ENCODE measurements around the gene MARS2. TPM values are rescaled to one million over a fixed set of nuclear protein-coding genes. Genes with fewer than 3 reads are reported as not detected.
"Not testable (repeated sequence)": the region's sequence is repeated elsewhere in the genome, so short reads cannot be mapped to it uniquely, and the experiment has no call there.

The MARS2 gene
- total RNA-seq, 2 experiments from 2014 or later: 15.3 to 16.7 TPM

DNA sequence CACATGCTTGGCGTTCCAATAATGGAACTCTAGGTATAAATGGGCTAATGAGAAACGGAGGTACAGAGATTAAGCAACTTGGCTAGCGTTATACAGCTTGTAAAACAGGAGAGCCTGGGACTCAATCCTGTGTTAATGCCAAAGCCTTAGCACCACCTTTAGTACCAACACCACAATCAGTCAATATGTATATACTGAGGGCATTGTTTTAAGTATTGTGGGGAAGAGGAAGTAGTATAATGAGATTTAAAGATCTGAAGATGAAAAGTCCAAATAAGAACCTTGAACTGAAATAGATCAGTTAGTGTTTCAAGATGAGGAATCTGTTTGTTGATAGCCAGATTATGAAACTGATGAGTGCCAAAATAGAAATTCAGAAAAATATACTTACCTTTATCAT lies 8.1 kb downstream of the MARS2 start:
- DNase-seq (no peak), ATAC-seq (no peak)
- Mint-ChIP-seq H3K36me3 (ENCODE audit: low read depth) (peaks cover 51% of the 10 kb centered on the region), H3K27me3 (no peaks in the 10 kb centered on the region), H3K4me3 (no peak overlapping the region), H3K27ac (no peak overlapping the region), H3K9me3 (no peaks in the 10 kb centered on the region), H3K4me1 (ENCODE audit: low read depth) (peaks cover 48% of the 10 kb centered on the region)
- intact Hi-C loops (cut with micrococcal nuclease): no loop called here
- TF ChIP-seq, protein P1, sequence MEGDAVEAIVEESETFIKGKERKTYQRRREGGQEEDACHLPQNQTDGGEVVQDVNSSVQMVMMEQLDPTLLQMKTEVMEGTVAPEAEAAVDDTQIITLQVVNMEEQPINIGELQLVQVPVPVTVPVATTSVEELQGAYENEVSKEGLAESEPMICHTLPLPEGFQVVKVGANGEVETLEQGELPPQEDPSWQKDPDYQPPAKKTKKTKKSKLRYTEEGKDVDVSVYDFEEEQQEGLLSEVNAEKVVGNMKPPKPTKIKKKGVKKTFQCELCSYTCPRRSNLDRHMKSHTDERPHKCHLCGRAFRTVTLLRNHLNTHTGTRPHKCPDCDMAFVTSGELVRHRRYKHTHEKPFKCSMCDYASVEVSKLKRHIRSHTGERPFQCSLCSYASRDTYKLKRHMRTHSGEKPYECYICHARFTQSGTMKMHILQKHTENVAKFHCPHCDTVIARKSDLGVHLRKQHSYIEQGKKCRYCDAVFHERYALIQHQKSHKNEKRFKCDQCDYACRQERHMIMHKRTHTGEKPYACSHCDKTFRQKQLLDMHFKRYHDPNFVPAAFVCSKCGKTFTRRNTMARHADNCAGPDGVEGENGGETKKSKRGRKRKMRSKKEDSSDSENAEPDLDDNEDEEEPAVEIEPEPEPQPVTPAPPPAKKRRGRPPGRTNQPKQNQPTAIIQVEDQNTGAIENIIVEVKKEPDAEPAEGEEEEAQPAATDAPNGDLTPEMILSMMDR (IDR thresholded peaks at IDR 0.05): no peak
- CTCF ChIA-PET: interaction anchor here (1.8 kb wide), 1 partner anchor 65 kb away, joined by 6 read pairs; no protein-coding TSS in a partner anchor
- POLR2A ChIA-PET: interaction anchor here (0.6 kb wide), 1 partner anchor 12 kb away, joined by 3 read pairs; no protein-coding TSS in a partner anchor

DNA sequence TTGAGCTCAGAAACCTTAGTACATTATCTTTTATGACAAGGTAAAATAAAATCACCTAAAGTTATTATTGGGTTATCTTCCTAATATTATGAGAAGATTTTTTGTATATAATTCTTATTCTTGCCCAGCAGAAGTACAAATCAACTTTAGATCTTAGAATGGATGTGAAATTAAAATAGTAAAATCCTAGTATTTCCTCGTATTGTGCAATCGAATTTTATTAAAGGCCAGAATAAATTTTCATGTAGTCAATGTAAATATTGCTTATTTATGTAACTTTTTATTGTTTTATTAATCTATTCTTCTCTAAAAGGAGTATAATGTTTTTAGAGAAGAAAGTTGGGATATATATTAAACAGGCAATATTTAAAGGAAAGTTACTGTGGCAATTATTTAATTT lies 12.7 kb downstream of the MARS2 start:
- peaks cover 9% of the 10 kb centered on the region for H3K4me1 Mint-ChIP-seq (ENCODE audit: low read depth)
- ATAC-seq (no peak), DNase-seq (no peak)
- no peaks in the 10 kb centered on the region for H3K9me3 Mint-ChIP-seq
- ChIA-PET POLR2A (interaction anchor here (0.7 kb wide), 1 partner anchor 12 kb away, joined by 3 read pairs; no protein-coding TSS in a partner anchor), CTCF (no interaction called here)
- TF ChIP-seq, protein P1 (IDR thresholded peaks at IDR 0.05): no peak
- no peaks in the 10 kb centered on the region for H3K27me3 Mint-ChIP-seq
- intact Hi-C loops (cut with micrococcal nuclease): no loop called here
- H3K4me3 Mint-ChIP-seq: no peak overlapping the region
- peaks cover 14% of the 10 kb centered on the region for H3K36me3 Mint-ChIP-seq (ENCODE audit: low read depth)
- H3K27ac Mint-ChIP-seq: no peak overlapping the region

DNA sequence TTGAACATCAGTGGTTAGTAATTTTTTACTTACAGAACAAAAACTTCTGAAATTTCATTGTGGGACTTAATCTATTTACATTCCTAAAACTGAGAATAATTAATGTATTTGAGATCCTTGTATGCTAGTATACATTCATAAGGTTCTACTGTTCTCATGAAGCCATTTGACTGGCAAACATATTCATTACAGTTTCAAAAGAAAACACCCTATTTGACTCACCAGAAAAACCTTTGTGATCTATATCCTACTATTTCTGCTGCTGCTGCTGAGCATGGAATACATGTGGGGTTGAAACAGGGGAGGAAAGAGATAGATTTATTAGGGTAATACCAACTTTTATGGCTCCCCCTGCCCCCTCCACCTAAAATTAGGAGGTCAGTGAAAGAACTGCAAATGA lies 21.8 kb downstream of the MARS2 start:
- intact Hi-C loops (cut with micrococcal nuclease): no loop called here
- ATAC-seq: no peak
- Mint-ChIP-seq H3K36me3 (ENCODE audit: low read depth) (peaks cover 2% of the 10 kb centered on the region), H3K4me1 (ENCODE audit: low read depth) (no peaks in the 10 kb centered on the region), H3K4me3 (no peak overlapping the region), H3K9me3 (peaks cover 6% of the 10 kb centered on the region), H3K27ac (no peak overlapping the region), H3K27me3 (no peaks in the 10 kb centered on the region)
- TF ChIP-seq, protein P1 (IDR thresholded peaks at IDR 0.05): no peak
- DNase-seq: no peak
- ChIA-PET POLR2A (no interaction called here), CTCF (no interaction called here)

- POLR2A ChIA-PET; intact Hi-C loops (cut with micrococcal nuclease); ATAC-seq; H3K27ac Mint-ChIP-seq; CTCF ChIA-PET; H3K27me3 Mint-ChIP-seq; DNase-seq; H3K36me3 Mint-ChIP-seq (ENCODE audit: low read depth); H3K4me1 Mint-ChIP-seq (ENCODE audit: low read depth); H3K9me3 Mint-ChIP-seq; H3K4me3 Mint-ChIP-seq: not testable (repeated sequence)
Observed at GRCh38 chr2:197728555-197729544, 23.7 kb downstream of the MARS2 start.

- intact Hi-C loops (cut with micrococcal nuclease): no loop called here
- ATAC-seq: no peak
- POLR2A ChIA-PET: no interaction called here
Observed at GRCh38 chr2:197740200-197740599, 35.0 kb downstream of the MARS2 start.

More at GRCh38 chr2:197740200-197740599, 35.0 kb downstream of the MARS2 start:
- TF ChIP-seq, protein P1 (IDR thresholded peaks at IDR 0.05): no peak
- H3K27ac Mint-ChIP-seq: no peak overlapping the region
- H3K27me3 Mint-ChIP-seq: peaks cover 13% of the 10 kb centered on the region
- H3K9me3 Mint-ChIP-seq: no peaks in the 10 kb centered on the region
- no peaks in the 10 kb centered on the region for H3K4me1 Mint-ChIP-seq (ENCODE audit: low read depth)
- CTCF ChIA-PET: interaction anchor here (1.4 kb wide), 1 partner anchor 8 kb away, joined by 4 read pairs; no protein-coding TSS in a partner anchor
- no peak for DNase-seq
- H3K36me3 Mint-ChIP-seq (ENCODE audit: low read depth): no peaks in the 10 kb centered on the region
- H3K4me3 Mint-ChIP-seq: no peak overlapping the region

Other genes with a start within 250 kb of the MARS2 start
- gene HSPD1, start 205.5 kb upstream of the MARS2 start, total RNA-seq: 1,000 to 10,000 TPM; 1,034 to 1,051 TPM
- 100 to 1,000 TPM; 345 to 356 TPM for gene HSPE1, start 205.0 kb upstream of the MARS2 start, total RNA-seq
- 10 to 100 TPM; 15.1 to 15.9 TPM for gene MOB4, start 189.3 kb upstream of the MARS2 start, total RNA-seq
- not detected for gene RFTN2, start 29.8 kb upstream of the MARS2 start, total RNA-seq
- gene BOLL, start 80.0 kb downstream of the MARS2 start, total RNA-seq: not detected
- under 1 TPM; 0.68 to 0.69 TPM for gene PLCL1, start 99.2 kb downstream of the MARS2 start, total RNA-seq